OCI-LY3 (cell line): ENCODE results near the gene EPHA3.

Experiments
- EZH2phosphoT487 ChIP-seq: fragments of 200-600 bp; shearing (Covaris generic); IDR thresholded peaks from 2 replicates; pipeline ENCODE4 v1.6.1; 2018; ENCODE audit warnings: antibody characterized with exemption, mixed run types, low read depth
- TF ChIP-seq, protein P1 (sequence below): fragments of 200-600, 300-600 bp; sonication (generic); IDR thresholded peaks from 2 replicates; pipeline ENCODE4 v1.5.1; 2014; ENCODE audit warnings: antibody characterized with exemption, low read length, low read depth

DNA sequence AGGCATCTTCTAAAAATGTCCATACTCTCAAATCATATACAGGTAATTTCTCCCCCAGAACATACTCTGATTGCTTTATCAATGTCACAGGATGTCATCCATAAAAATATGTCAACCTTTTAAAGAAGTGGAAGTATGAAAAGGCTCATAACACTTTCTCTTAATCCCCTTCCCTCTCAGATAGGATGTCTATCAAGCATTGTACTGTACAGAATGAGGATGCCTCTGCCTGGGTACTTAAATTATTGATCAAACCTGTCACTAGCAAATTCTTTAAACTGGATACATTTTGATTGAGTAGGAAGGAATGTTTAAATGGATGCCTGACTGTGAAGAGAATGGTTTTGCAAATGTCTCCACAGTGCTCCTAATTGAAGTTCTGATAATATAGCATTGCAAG lies 168.7 kb downstream of the EPHA3 start:
- TF ChIP-seq, protein P1, sequence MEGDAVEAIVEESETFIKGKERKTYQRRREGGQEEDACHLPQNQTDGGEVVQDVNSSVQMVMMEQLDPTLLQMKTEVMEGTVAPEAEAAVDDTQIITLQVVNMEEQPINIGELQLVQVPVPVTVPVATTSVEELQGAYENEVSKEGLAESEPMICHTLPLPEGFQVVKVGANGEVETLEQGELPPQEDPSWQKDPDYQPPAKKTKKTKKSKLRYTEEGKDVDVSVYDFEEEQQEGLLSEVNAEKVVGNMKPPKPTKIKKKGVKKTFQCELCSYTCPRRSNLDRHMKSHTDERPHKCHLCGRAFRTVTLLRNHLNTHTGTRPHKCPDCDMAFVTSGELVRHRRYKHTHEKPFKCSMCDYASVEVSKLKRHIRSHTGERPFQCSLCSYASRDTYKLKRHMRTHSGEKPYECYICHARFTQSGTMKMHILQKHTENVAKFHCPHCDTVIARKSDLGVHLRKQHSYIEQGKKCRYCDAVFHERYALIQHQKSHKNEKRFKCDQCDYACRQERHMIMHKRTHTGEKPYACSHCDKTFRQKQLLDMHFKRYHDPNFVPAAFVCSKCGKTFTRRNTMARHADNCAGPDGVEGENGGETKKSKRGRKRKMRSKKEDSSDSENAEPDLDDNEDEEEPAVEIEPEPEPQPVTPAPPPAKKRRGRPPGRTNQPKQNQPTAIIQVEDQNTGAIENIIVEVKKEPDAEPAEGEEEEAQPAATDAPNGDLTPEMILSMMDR, result no peak
- TF ChIP-seq EZH2phosphoT487, result no peak
